GM23248 (cell line): ENCODE results near the gene RPS26.
"Not testable (repeated sequence)": the region's sequence is repeated elsewhere in the genome, so short reads cannot be mapped to it uniquely, and the experiment has no call there.

Experiments used
- EZH2 ChIP-seq: fragments of 200-600 bp; sonication (generic); IDR thresholded peaks from 2 replicates; pipeline ENCODE4 v1.6.1; 2018; ENCODE audit warnings: antibody characterized with exemption, mild to moderate bottlenecking; ENCODE audit not compliant: insufficient read depth, poor library complexity, severe bottlenecking
- EZH2phosphoT487 ChIP-seq: fragments of 200-600 bp; sonication (generic); IDR thresholded peaks from 2 replicates; pipeline ENCODE4 v1.6.1; 2018; ENCODE audit warnings: antibody characterized with exemption, moderate library complexity, mild to moderate bottlenecking, low read depth; ENCODE audit not compliant: insufficient read depth

DNA sequence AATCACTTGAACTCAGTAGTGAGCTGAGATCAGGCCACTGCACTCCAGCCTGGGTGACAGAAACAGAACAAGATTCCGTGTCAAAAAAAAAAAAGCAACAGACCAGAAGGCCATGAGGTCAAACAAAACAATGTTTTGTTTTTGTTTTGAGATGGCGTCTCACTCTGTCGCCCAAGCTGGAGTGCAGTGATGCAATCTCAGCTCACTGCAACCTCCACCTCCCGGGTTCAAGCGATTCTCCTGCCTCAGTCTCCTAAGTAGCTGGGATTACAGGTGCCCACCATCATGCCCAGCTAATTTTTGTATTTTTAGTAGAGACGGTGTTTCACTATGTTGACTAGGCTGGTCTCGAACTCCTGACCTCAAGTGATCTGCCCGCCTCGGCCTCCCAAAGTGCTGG is 36.2 kb downstream of the RPS26 start:
- not testable (repeated sequence) for TF ChIP-seq EZH2, EZH2phosphoT487
